NOMO-1 (cell line): Measurements from ENCODE around the gene MXRA8.

ENCODE experiments used
- DNase-seq, 2 experiments: peaks; one replicate each; lab custom pipeline; 2025; ENCODE audit not compliant: unreplicated experiment in 2 of 2; lab: John Stamatoyannopoulos, UW

MXRA8 gene

GRCh38 chr1:1310476-1311053, 47.8 kb downstream of the MXRA8 start:
- no peak for DNase-seq

DNA sequence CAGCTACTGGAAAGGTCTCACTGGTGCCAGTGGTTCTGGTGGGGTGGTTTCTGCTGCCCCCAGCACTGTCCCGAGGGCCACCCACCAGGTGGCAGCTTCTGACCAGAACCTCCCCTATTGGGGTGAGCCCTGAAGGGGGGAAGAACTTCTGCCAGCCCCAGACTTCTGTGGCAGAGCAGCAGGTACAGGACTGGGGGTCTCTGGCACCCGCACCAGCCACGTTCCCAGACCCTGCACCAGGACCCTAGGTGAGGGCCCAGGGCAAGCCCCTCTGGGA, 48.3 kb downstream of the MXRA8 start:
- DNase-seq, result no peak

DNA sequence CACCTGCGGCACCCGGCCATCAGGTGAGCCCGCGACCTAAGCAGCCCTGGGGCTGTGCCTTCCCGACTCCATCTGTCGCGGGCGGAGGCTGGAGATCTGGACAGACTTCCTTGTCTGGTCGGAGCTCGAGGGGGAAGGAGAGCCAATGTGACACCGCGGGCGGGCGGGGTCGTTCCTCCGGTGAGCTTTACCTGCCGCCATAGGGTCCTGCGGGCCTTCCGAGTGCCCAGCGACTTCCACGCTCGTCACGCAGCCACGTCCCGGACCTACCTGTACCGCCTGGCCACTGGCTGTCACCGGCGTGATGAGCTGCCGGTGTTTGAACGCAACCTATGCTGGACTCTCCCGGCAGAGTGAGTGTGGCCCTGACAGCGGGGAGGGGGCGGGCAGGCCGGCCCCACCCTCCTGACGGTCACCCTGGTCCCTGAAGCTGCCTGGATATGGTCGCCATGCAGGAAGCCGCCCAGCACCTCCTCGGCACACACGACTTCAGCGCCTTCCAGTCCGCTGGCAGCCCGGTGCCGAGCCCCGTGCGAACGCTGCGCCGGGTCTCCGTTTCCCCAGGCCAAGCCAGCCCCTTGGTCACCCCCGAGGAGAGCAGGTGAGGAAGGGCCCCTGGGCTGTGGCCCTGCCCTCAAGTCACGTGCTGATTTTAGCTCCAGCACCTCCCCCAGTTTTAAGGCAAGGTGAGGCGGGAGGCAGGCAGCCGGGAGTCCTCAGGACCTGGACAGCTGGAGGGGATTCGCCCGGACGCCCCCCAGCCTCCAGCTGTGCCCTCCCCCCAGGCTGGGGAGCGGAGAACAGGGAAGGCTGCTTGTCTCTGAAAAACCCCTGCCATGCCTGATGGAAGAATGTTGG, 48.9 kb downstream of the MXRA8 start:
- peak in 1 of 2 experiments; percentile 21 for DNase-seq

DNA sequence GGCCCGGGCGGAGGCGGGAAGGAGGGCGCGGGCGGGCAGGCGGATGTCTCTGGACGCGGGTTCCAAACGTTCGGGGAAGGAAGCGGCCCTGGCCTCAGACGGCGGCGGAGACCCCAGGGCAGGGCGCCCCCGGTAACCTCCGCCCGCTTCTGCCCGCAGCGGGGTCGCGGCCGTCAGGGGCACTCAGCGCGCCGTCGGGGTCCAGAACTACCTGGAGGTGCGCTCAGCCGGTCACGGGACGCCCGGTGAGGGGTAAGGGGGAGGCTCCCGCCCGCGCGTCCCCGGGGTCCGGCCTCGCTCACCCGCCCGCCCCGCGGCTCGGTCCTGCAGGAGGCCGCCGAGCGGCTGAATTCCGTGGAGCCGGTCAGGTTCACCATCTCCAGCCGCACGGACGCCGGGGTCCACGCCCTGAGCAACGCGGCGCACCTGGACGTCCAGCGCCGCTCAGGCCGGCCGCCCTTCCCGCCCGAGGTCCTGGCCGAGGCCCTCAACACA, 49.6 kb downstream of the MXRA8 start:
- no peak for DNase-seq

GRCh38 chr1:1307923-1308755, 50.2 kb downstream of the MXRA8 start, which contains the start of the genes ACAP3 and PUSL1:
Gene ACAP3 (minus strand): TSS chr1:1307930. CDS start chr1:1307815, 115 bp downstream.
Gene PUSL1 (plus strand): TSS chr1:1308597. CDS start chr1:1308644, 47 bp downstream.
- peak; percentile 94 to 97 for DNase-seq

DNA sequence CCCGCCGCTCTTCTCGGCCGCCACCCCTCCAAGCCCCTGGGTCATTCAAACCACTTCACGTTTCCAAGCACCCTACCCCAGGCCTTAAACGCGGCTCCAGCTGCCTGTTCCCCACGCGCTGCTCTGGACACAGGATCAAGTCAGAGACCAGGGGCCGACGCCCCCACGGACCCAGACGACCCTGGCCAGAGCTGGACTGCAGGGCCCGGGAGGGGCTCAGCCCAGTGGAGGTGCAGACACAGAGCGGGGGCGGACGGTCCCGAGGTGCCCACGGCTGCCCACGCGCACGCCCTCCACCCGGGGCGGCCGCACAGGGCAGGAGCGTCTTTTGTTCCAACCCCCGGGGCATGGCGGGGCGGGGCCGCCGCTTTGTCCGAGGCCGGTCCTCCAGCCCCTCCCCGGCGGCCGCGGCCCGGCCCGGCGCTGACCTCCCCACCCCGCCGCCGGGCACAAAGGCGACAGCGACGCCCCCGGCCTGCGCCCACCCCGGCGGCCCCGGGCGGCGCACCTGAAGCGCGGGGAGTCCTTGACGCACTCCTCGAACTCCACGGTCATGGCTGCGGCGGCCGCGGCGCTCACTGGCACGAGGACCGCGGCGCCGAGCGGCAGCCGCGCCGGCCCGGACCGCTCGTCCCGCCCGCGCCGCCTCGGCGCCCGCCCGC, 51.0 kb downstream of the MXRA8 start:
- DNase-seq, result no peak

GRCh38 chr1:1306661-1307260, 51.6 kb downstream of the MXRA8 start:
- DNase-seq, result no peak

DNA sequence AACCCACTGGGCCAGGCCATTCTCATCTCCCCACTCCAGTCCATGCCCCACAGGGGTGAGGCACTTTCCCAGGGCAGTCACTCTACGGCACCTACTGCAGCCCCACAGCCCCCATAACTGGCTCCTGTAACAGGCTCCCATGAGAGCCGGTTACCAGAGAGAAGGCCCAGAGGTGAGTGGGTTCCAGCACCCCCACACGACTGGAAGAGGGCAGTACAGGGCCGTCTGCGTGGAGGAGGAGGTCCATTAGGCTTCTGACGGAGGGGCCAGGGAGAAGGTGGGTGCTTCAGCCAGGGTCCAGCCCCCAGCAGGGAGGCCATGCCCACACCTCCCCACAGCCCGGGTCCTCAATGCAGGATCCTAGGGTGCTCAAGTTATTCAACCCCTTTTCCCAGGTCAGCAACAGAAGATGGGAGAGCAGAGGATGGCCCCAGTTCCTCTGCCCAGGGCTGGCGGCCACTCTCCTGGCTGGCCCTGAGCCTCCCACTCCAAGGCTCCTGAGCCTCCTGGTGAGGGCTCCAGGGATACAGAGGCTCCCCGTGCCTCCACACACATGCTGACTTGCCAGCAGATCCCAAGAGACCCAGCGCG, 52.2 kb downstream of the MXRA8 start:
- DNase-seq, result no peak

GRCh38 chr1:1305300-1306069, 52.9 kb downstream of the MXRA8 start:
- peak; percentile 63 to 90 for DNase-seq

DNA sequence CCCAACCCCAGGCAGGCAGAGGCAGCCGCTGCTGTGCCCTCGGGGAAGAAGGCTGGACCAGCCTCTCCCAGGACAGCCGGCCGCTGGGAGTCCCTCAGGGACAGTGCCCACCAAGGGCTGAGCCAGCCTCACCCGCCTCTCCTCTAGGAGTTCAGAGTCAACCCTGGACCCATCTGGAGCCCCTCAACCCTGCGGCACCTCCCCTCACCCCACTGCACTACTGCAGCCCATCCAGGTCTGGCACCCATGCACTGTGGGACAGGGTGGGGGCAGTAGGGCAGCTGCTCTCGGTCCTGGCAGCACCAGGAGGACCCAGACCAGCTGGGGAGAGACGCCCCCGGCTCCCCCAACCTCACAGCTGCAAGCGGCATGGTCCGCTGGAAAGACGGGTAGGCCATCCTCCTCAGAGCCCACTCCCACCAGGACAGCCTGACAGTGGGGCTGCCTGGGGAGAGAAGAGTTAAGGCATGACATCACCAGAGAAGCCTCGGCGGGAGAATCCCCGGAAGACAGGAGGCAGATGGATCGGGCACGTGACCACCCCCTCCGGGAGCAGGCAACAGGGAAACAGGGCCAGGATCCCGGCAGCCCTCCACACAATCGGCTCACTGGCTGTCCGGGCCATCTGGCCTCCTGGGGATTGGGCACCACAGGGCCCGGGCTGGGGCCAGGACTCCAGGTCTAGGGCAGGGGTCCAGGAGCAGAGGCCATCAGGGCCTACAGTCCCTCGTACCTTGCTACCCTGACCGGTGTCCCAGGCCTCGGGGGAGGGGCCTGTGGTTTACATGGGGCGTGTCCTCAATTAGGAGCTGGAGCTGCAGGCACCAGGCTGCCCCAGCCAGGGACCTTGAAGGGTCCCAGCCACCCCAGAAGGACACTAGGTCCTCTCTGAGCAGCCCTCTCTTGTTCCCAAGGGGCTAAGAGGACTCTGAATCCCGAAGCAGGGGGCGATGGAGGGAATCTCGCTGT, 53.7 kb downstream of the MXRA8 start:
- DNase-seq, result no peak

GRCh38 chr1:1303736-1304135, 54.6 kb downstream of the MXRA8 start:
- DNase-seq, result no peak

DNA sequence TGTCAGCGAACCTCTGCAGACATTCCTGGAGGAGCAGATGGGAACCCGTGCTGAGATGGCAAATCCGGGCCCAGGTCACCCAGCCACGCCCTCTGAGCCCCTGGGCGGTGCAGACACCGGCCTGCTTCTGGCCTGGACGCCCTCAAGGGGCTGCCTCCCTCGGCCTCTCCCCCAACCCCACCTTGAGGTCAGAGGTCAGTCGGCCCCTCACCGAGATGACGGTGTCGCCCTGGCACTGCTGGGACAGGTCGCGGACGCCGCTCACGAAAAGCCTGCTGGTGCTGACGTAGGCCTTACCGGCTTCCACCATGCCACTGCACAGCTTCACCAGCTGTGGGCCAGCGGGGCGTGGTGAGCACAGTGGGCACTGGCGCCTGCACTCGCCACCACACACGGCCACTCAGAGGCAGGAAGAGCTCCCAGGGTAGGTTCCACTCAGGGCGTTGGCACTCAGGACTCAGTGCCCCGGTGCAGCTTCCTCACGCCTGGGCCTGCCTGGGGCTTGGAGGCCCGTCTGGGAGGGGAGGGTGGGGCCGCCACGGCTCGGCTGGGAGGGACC, 55.3 kb downstream of the MXRA8 start:
- no peak for DNase-seq
